ENCODE results near the gene PSTK.

Gene PSTK

GRCh38 chr10:122993797-122994336, 13.7 kb downstream of the PSTK start:
- DNase-seq, result no peak

GRCh38 chr10:122995936-122996335, 15.7 kb downstream of the PSTK start:
- no peak for DNase-seq

- DNase-seq, result no peak
These were observed 17.7 kb downstream of the PSTK start for GRCh38 chr10:122997864-122998263.

GRCh38 chr10:122998360-122998917, 18.2 kb downstream of the PSTK start:
- no peak for DNase-seq

- no peak for DNase-seq
These were observed 18.7 kb downstream of the PSTK start for GRCh38 chr10:122998934-122999333.

GRCh38 chr10:122999347-122999746, 19.1 kb downstream of the PSTK start:
- no peak for DNase-seq

GRCh38 chr10:123000155-123000554, 20.0 kb downstream of the PSTK start:
- no peak for DNase-seq

- no peak for DNase-seq
These were observed 21.2 kb downstream of the PSTK start for GRCh38 chr10:123001370-123001769.

GRCh38 chr10:123004298-123004697, 24.1 kb downstream of the PSTK start:
- DNase-seq, result no peak

GRCh38 chr10:123007558-123008354, 27.6 kb downstream of the PSTK start:
- DNase-seq, result peak; percentile 66

GRCh38 chr10:123008355-123009104, 28.3 kb downstream of the PSTK start, which contains the start of the genes ACADSB and IKZF5:
Gene ACADSB, plus strand, starts transcription at chr10:123009006. Its CDS starts 24 bp downstream, at chr10:123009030.
Gene IKZF5, minus strand, starts transcription at chr10:123008795. Its CDS starts 10,170 bp downstream, at chr10:122998625.
- peak; percentile 97 for DNase-seq

GRCh38 chr10:123009105-123009820, 29.1 kb downstream of the PSTK start:
- peak; percentile 8 for DNase-seq

GRCh38 chr10:123011987-123012386, 31.8 kb downstream of the PSTK start:
- no peak for DNase-seq

- DNase-seq, result no peak
These were observed 33.5 kb downstream of the PSTK start for GRCh38 chr10:123013456-123014419.

- no peak for DNase-seq
These were observed 34.6 kb downstream of the PSTK start for GRCh38 chr10:123014772-123015171.

- DNase-seq, result no peak
These were observed 36.0 kb downstream of the PSTK start for GRCh38 chr10:123016228-123016627.

GRCh38 chr10:123017421-123018165, 37.4 kb downstream of the PSTK start:
- no peak for DNase-seq

- DNase-seq, result no peak
These were observed 38.3 kb downstream of the PSTK start for GRCh38 chr10:123018531-123018930.

GRCh38 chr10:123019264-123019663, 39.1 kb downstream of the PSTK start:
- DNase-seq, result no peak

- DNase-seq, result no peak
These were observed 39.9 kb downstream of the PSTK start for GRCh38 chr10:123019941-123020703.

Data from activated CD4-positive, alpha-beta T cell treated with anti-CD3 and anti-CD28 coated beads, Interleukin-2, amount 50 U/mL, for 16 hours (primary cell).